HG02943 (cell line): Measurements from ENCODE around the gene HNRNPUL1.

Experiments
- ATAC-seq: cut with Tn5 transposase; IDR thresholded peaks from one replicate; pipeline ENCODE4 v1.9.1; 2021; ENCODE audit warnings: mild to moderate bottlenecking, low read depth, moderate library complexity; ENCODE audit not compliant: unreplicated experiment

The HNRNPUL1 gene

GRCh38 chr19:41351339-41352245, 87.4 kb downstream of the HNRNPUL1 start:
- ATAC-seq, result no peak

GRCh38 chr19:41352279-41352608, 88.1 kb downstream of the HNRNPUL1 start:
- ATAC-seq, result no peak

DNA sequence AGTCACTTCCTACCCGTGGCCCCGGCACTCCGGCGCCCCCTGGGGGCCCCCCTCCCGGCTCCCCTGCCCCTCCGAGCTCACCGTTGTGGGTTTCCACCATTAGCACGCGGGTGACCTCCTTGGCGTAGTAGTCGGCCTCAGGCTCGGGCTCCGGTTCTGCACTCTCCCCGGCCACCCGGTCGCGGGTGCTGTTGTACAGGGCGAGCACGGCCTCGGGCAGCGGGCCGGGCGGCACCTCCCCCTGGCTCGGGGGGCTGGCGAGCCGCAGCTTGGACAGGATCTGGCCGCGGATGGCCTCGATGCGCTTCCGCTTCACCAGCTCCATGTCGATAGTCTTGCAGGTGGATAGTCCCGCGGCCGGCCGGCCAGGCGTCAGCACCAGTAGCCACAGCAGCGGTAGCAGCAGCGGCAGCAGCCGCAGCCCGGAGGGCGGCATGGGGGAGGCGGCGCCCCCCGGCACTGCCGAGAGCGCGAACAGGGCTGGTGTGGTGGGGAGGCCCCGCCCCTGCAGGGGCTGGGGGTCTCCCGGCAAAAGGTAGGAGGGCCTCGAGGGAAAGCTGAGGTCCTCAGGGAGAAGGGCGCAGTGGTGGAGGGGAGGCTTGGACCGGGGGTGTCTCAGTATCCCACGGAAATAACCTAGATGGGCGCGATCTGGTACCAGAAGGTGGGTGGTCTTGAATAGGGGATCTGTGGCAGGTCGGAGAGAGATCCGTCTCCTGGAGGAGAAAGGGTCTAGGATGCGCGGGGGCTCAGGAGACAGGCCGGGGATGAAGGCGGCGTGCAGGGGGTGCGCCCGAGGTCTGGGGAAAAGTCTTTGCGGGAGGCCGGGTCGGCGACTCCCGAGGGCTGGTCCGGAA, 88.7 kb downstream of the HNRNPUL1 start:
- no peak for ATAC-seq

DNA sequence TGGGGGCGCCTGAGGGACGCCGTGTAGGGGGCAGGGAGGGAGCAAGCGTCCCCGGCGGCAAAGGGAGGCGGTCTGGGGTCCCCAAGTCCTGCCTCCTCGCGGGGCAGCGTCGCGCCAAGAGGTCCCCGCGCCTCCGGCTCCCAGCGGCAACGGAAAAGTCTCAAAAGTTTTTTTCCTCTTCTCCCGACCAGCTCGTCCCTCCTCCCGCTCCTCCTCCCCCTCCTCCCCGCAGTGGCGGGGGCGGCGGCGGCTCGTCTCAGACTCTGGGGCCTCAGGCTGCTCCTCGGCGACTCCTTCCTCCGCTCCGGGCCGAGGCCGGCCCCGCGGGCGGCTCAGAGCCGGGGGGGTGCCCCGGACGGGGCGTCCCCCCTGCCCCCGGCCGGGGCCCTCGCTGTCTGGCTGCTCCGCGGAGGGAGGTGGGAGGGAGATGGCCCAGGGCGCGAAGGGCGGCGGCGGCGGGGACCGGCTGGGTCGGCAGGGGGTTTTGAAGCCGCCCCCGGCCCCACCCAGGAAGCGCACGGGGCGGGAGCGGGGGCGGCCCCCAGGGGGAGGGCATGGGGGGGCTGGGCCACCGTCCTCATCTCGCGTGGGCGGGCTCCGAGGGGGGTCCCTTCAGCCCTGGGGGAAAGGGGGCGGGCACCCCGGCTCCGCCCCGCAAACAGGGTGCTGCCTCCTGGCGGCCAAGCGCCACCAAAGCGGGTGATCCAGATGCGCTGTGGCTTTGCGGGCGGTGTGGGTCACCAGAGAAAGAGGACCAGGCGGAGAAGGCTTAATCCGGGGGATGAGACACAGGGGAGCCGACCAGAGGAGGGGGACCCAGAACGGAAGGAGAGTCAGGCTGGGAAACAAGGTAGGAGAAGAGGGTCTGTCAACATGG, 89.5 kb downstream of the HNRNPUL1 start, which contains the start of gene TGFB1:
TSS of gene TGFB1 (minus strand) at position 457 of the 877 bp plus-strand sequence. CDS start 878 bp downstream, outside the sequence.
- ATAC-seq, result peak; percentile 36

DNA sequence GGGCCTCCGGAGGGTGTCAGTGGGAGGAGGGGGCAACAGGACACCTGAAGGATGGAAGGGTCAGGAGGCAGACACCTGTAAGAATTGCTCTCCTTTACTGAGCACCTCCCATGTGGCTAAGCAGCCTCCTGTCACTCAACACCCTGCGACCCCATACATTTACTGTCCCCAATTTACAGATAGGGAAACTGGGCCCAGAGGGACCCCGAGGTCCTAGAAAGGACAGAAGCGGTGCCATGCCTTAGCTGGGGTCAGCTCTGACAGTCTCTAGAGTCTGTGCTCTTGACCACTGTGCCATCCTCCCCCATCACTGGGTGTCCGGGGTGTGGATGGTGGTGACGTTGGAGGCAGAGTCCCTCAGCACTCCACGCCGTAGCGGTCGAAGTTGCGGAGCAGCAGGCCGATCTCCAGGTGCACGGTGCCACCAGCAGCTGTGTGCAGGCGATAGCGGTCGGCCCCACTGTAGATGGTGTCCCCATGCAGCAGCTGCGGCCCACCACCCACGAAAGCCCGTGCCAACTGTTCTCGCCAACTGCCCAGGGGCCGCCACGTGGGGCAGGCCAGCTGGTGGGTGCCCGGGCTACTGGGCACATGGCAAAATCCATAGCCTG, 90.3 kb downstream of the HNRNPUL1 start:
- ATAC-seq, result no peak

DNA sequence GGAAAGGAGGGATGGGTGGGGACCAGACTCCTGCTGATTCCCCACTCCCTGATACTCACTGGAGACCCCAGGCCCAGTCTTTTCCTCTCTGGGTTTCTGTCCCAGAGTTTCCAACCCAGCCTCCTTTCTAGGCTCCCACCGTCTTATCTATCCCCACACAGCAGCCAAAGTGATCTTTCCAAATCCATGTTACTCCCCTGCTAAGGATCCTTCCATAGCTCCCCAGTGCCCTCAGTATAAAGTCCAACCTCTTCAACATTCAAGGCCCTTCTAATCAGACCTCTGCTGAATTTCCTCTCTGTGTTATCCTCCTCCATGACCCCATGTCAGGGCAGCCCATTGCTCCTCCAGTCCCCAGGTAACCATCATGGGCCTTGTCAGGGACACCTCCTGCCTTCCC, 90.9 kb downstream of the HNRNPUL1 start:
- no peak for ATAC-seq

DNA sequence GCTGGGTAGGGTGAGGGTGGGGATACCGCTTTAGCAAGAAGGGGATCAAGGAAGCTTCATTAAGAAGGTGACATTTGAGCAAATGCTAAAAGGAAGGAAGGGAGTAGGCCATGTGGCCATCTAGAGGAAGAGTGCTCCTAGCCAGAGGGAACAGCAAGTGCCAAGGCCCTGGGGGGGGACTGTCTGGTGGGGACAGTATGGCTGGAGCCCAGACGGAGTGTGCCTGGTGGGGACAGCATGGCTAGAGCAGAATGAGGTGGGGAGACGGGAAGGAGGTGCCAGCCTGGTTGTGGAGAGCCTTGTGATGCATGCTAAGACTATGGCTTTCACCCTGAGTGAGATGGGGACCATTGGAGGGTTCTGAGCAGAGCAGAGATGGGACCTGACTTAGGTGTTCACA, 91.6 kb downstream of the HNRNPUL1 start:
- no peak for ATAC-seq

DNA sequence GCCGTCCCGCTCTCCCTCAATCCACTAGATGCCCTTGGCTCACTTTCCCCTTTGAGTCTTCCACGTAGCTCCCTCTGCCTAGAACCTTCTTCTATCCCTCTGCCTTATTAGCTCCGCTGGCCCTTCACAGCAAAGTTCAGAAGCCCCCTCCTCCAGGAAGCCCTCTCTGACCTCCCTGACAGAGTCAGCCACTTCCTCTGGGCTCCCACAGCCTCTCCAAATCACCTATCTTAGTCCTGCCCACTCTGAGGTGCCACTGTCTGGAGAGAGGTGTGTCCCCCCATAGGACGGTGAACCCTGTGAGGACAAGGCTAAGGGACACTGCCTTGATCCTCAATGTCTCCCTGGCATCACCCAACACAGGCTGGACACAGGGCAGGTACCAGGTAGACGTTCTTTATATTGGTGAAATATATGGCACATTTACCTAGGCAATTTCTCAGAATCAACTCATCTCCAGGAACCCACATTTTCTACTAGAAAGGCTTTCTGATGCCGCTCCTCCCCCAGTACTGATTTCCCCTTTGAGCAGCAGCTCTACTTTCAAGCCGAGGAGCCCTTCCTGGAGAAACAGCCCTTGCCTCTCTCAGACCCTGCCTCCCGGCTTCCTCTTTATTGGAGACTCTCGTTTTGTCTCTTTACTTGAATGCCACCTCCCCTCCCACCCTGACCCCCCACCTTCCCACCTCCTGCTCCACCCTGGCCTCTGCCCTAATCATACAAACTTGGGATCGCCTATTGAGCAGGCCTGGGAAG, 93.0 kb downstream of the HNRNPUL1 start:
- no peak for ATAC-seq
